ENCODE data around the gene PIGN. TPM values are rescaled to one million over a fixed set of nuclear protein-coding genes. Genes with fewer than 3 reads are reported as not detected.

The PIGN gene
- total and polyA plus RNA-seq, 2 of the 8 experiments (the other 6 are each of a cell fraction or from before 2014, with no cell fraction given) = 20.9 to 26.3 TPM

DNA sequence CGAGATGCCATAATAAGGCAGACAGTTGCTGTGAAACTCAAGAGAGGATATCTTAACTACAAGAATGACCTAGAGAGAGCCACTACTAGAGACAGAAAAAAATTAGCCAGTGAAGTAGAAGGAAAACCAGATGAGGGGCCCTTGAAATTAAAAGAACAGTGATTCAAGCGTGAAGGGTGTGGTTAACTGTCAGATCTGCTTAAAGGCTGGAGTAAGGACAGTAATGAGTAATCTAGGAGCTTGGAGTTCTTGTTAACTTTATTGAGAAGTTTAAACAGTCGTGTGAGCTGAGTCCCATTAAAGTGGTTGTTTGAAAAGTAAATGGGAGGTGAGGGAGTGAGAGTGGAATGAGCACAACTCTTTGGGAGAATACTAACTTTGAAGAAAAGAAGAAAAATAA, 21.3 kb downstream of the PIGN start:
- peaks cover 0 to 4% (median 0%) of the 10 kb centered on the region in 4 experiments; a peak in 2 of 8 replicates for H3K36me3 ChIP-seq (ENCODE audit: control insufficient read depth in 2 of 4, insufficient read depth in 4 of 4, low read length in 3 of 4)
- no peak overlapping the region for H2AFZ ChIP-seq (ENCODE audit: low read length)
- no peak overlapping the region for H2BK12ac ChIP-seq (ENCODE audit: low read depth, low read length)
- no peaks in the 10 kb centered on the region; a peak in 1 of 7 replicates for H3K27me3 ChIP-seq (replicated peaks in 1 of 4; ENCODE audit: control insufficient read depth in 3 of 4, extremely low read depth in 1 of 4, insufficient read depth in 3 of 4, low read length in 3 of 4)
- no peak for FAIRE-seq
- no peaks in the 10 kb centered on the region for H3K4me1 ChIP-seq (replicated peaks in 1 of 4; ENCODE audit: control insufficient read depth in 3 of 4, insufficient read depth in 4 of 4, low read length in 3 of 4)
- no peak overlapping the region for H2AK5ac ChIP-seq (ENCODE audit: low read depth, low read length)
- H3K18ac ChIP-seq (ENCODE audit: extremely low read depth, low read length) = no peak overlapping the region
- no peaks in the 10 kb centered on the region for H3K79me1 ChIP-seq (ENCODE audit: low read depth, low read length)
- no peak overlapping the region for H4K8ac ChIP-seq (ENCODE audit: extremely low read depth, insufficient read depth, low read length)
- H4K5ac ChIP-seq (ENCODE audit: insufficient read length, low read depth, low read length) = no peak overlapping the region
- no peak overlapping the region for H3K23ac ChIP-seq (ENCODE audit: insufficient read length)
- no peak overlapping the region for H3K4me3 ChIP-seq (ENCODE audit: extremely low read depth in 1 of 4, insufficient read depth in 2 of 4, low read depth in 3 of 4, low read length in 4 of 4)
- H3K56ac ChIP-seq (replicated peaks; ENCODE audit: insufficient read length, low read depth, low read length) = no peak overlapping the region
- no peak overlapping the region for H2BK5ac ChIP-seq (ENCODE audit: low read depth, low read length)
- peaks cover 1 to 2% of the 10 kb centered on the region in 2 experiments for H4K20me1 ChIP-seq (replicated peaks in 1 of 2; ENCODE audit: control insufficient read depth in 1 of 2, insufficient read depth in 2 of 2, low read length in 2 of 2)
- no peak overlapping the region for H2BK20ac ChIP-seq (ENCODE audit: low read length)
- no peak overlapping the region for H2BK120ac ChIP-seq (replicated peaks; ENCODE audit: low read depth, low read length)
- no peak overlapping the region for H3K27ac ChIP-seq (ENCODE audit: low read depth, low read length)
- TF ChIP-seq, protein P1, sequence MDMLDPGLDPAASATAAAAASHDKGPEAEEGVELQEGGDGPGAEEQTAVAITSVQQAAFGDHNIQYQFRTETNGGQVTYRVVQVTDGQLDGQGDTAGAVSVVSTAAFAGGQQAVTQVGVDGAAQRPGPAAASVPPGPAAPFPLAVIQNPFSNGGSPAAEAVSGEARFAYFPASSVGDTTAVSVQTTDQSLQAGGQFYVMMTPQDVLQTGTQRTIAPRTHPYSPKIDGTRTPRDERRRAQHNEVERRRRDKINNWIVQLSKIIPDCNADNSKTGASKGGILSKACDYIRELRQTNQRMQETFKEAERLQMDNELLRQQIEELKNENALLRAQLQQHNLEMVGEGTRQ (IDR thresholded peaks at IDR 0.05; ENCODE audit: low read length) = no peak
- no peak for TF ChIP-seq RXRA (IDR thresholded peaks at IDR 0.05; ENCODE audit: insufficient read depth, low read depth, low read length)
- no peak for TF ChIP-seq MAFK (IDR thresholded peaks at IDR 0.05; ENCODE audit: low read depth, low read length)
- no peak for TF ChIP-seq EP300 (IDR thresholded peaks at IDR 0.05; ENCODE audit: borderline replicate concordance in 1 of 2, low read depth in 2 of 2, low read length in 2 of 2)
- no peak for TF ChIP-seq RFX5 (IDR thresholded peaks at IDR 0.05; ENCODE audit: borderline replicate concordance, low read depth, low read length)
- no peak for TF ChIP-seq RAD21 (IDR thresholded peaks at IDR 0.05 in 1 of 2, conservative IDR thresholded peaks at IDR 0.05 in 1 of 2; ENCODE audit: low read depth in 2 of 2, low read length in 2 of 2)
- no peak for TF ChIP-seq ASH2L (IDR thresholded peaks at IDR 0.05; ENCODE audit: low read length)
- no peak for TF ChIP-seq TCF12 (IDR thresholded peaks at IDR 0.05; ENCODE audit: low read depth, low read length)
- H3K14ac ChIP-seq (ENCODE audit: insufficient read length) = no peak overlapping the region
- DNase-seq (ENCODE audit: low read depth in 1 of 2, low spot score in 2 of 2) = no peak
- no peak overlapping the region for H3K4me2 ChIP-seq (ENCODE audit: insufficient read depth in 1 of 2, low read depth in 2 of 2, low read length in 2 of 2)
- 85% methylated on average over 3 of the region's 3 CpGs; no CpG with 5 or more reads in 1 of the 2 experiments for WGBS, 2 experiments (ENCODE audit: extremely low coverage in 1 of 2, insufficient coverage in 1 of 2, insufficient read length in 1 of 2, insufficient replicate concordance in 2 of 2, low coverage in 1 of 2, low lambda C conversion rate in 2 of 2, missing lambda C conversion rate in 1 of 2)
- no peak overlapping the region for H2BK15ac ChIP-seq (ENCODE audit: low read length)
- H3K23me2 ChIP-seq (ENCODE audit: low read depth, low read length) = no peaks in the 10 kb centered on the region
- no peaks in the 10 kb centered on the region for H3K79me2 ChIP-seq (ENCODE audit: control insufficient read depth in 1 of 2, insufficient read depth in 2 of 2, low read length in 2 of 2)
- H3K4ac ChIP-seq (replicated peaks; ENCODE audit: insufficient read length, low read depth, low read length) = no peak overlapping the region
- H4K91ac ChIP-seq (replicated peaks; ENCODE audit: insufficient read length, low read length) = no peak overlapping the region
- CTCF ChIA-PET (ENCODE audit: partially characterized antibody) = interaction anchor here (0.8 to 1.4 kb wide), 2 partner anchors 17 to 116 kb away, joined by 3 to 4 read pairs; no protein-coding TSS in a partner anchor
- no peak overlapping the region for H3K9ac ChIP-seq (replicated peaks in 1 of 4; ENCODE audit: extremely low read depth in 1 of 4, low read depth in 3 of 4, low read length in 3 of 4)
- POLR2A ChIA-PET (ENCODE audit: partially characterized antibody) = no interaction called here
- H3K9me3 ChIP-seq (ENCODE audit: insufficient read depth in 2 of 2, low read depth in 1 of 2, low read length in 1 of 2) = peaks cover 0 to 2% of the 10 kb centered on the region in 2 experiments; a peak in 1 of 4 replicates

All from H1 (cell line).